HepG2 (cell line): ENCODE data around the gene ANKRD39. TPM values are rescaled to one million over a fixed set of nuclear protein-coding genes. Genes with fewer than 3 reads are reported as not detected.

Experiments
- BORCS8-MEF2B ChIP-seq: sonication (generic); formaldehyde crosslinking; IDR thresholded peaks from 2 replicates; pipeline ENCODE4 v1.8.0; 2022; ENCODE audit warnings: mild to moderate bottlenecking, missing genetic modification reagents
- CCAR2 ChIP-seq: fragments of 200-400 bp; formaldehyde crosslinking; optimal IDR thresholded peaks from 2 replicates; pipeline ENCODE3; 2018; ENCODE audit warnings: low read depth, mild to moderate bottlenecking, low read length, moderate library complexity
- CREB1 ChIP-seq, 2 experiments: fragments of 450-650 bp in 1 of 2; IDR thresholded peaks; 2 replicates each; pipeline ENCODE4 v1.6.1; 2016 to 2017; ENCODE audit warnings: control low read depth in 1 of 2, mild to moderate bottlenecking in 1 of 2, missing compliant biosample characterization in 1 of 2, missing genetic modification characterization in 1 of 2
- FOXA1 ChIP-seq, 2 experiments: fragments of 450-650 bp in 1 of 2; sonication (generic) in 1 of 2; formaldehyde crosslinking in 1 of 2; IDR thresholded peaks; 2 replicates each; pipeline versions ENCODE4 v1.4.0 to v1.6.1; 2016 to 2020; ENCODE audit warnings: missing genetic modification reagents in 1 of 2
- HNRNPH1 ChIP-seq: fragments of 200-400 bp; formaldehyde crosslinking; optimal IDR thresholded peaks from 2 replicates; pipeline ENCODE3; 2017; ENCODE audit warnings: mild to moderate bottlenecking, low read depth, low read length
- KLF12 ChIP-seq: sonication (generic); formaldehyde crosslinking; IDR thresholded peaks from 2 replicates; pipeline ENCODE4 v1.4.0; 2020; ENCODE audit warnings: missing genetic modification reagents, borderline replicate concordance
- RNF2 ChIP-seq: fragments of 450-650 bp; conservative IDR thresholded peaks from 2 replicates; pipeline ENCODE4 v1.6.1; 2016; ENCODE audit warnings: low read depth
- SALL1 ChIP-seq: sonication (generic); formaldehyde crosslinking; IDR thresholded peaks from 2 replicates; pipeline ENCODE4 v1.8.0; 2022; ENCODE audit warnings: mild to moderate bottlenecking, missing genetic modification reagents
- ZBTB4 ChIP-seq: sonication (generic); formaldehyde crosslinking; IDR thresholded peaks from 2 replicates; pipeline ENCODE4 v1.4.0; 2020; ENCODE audit warnings: missing genetic modification reagents, mild to moderate bottlenecking, borderline replicate concordance
- ZBTB40 ChIP-seq, 2 experiments: fragments of 450-650 bp in 1 of 2; sonication (generic) in 1 of 2; formaldehyde crosslinking in 1 of 2; IDR thresholded peaks; 2 replicates each; pipeline versions ENCODE4 v1.6.1 to v1.8.0; 2016 to 2022; ENCODE audit warnings: antibody characterized with exemption in 1 of 2, mild to moderate bottlenecking in 1 of 2, missing genetic modification reagents in 1 of 2
- ZNF367 ChIP-seq: sonication (generic); formaldehyde crosslinking; IDR thresholded peaks from 2 replicates; pipeline ENCODE4 v1.4.0; 2020; ENCODE audit warnings: missing genetic modification reagents, borderline replicate concordance
- ZNF44 ChIP-seq: sonication (generic); formaldehyde crosslinking; IDR thresholded peaks from 2 replicates; pipeline ENCODE4 v1.5.1; 2020; ENCODE audit warnings: mild to moderate bottlenecking, missing genetic modification reagents
- ZNF496 ChIP-seq: sonication (generic); formaldehyde crosslinking; IDR thresholded peaks from 2 replicates; pipeline ENCODE4 v1.8.1; 2023; ENCODE audit warnings: mild to moderate bottlenecking, moderate library complexity, missing genetic modification reagents; ENCODE audit not compliant: insufficient replicate concordance
- ZNF605 ChIP-seq: sonication (generic); formaldehyde crosslinking; IDR thresholded peaks from 2 replicates; pipeline ENCODE4 v1.8.0; 2022; ENCODE audit warnings: mild to moderate bottlenecking, missing genetic modification reagents
- ZNF672 ChIP-seq: sonication (generic); formaldehyde crosslinking; IDR thresholded peaks from 2 replicates; pipeline ENCODE4 v1.8.1; 2022; ENCODE audit warnings: missing genetic modification reagents
- polyA plus RNA-seq, 8 experiments: library from polyadenylated mRNA; depleted of rRNA in 3 of 8; stranded (reverse) in 7 of 8; unstranded in 1 of 8; fragments of >200 nt; fragmentation: Illumina TruSeq in 4 of 8; extraction: Trizol in 4 of 8; gene quantifications; 2 replicates each; pipeline versions ENCODE4 v1.2.1 to v1.2.3, GENCODE V29; 2011 to 2016; ENCODE audit warnings: low read depth in 4 of 8, missing spikeins in 1 of 8, mixed read lengths in 1 of 8; ENCODE audit not compliant: insufficient read depth in 1 of 8
- total RNA-seq, 5 experiments: library from RNA; depleted of rRNA; stranded (reverse); fragments of >200 nt; fragmentation: Illumina TruSeq; extraction: Trizol; gene quantifications; 2 replicates each; pipeline ENCODE4 v1.2.3, GENCODE V29; 2016; ENCODE audit warnings: low read depth in 1 of 5
- TF ChIP-seq, protein P1 (sequence below): sonication (generic); formaldehyde crosslinking; IDR thresholded peaks from 2 replicates; pipeline ENCODE4 v1.4.0; 2020; ENCODE audit warnings: missing genetic modification reagents

The ANKRD39 gene
- total and polyA plus RNA-seq, 2 of the 13 experiments (the other 11 are each of a cell fraction or from before 2014, with no cell fraction given) = 23.2 to 24.8 TPM

- TF ChIP-seq CREB1 (IDR thresholded peaks at IDR 0.05) = 0 out of 2 replicates have a peak, but pooled peaks have one; percentile 27
- no peak for TF ChIP-seq CREB1 (CRISPR knock-in tag; IDR thresholded peaks at IDR 0.05)
- TF ChIP-seq HNRNPH1 = no peak
- TF ChIP-seq BORCS8-MEF2B (CRISPR knock-in tag) = 0 out of 2 replicates have a peak, but pooled peaks have one; percentile 62
- TF ChIP-seq CCAR2 = no peak
- TF ChIP-seq ZNF672 (CRISPR knock-in tag) = no peak; the same call in 1 of the 2 replicates
- peak; percentile 87 for TF ChIP-seq SALL1 (CRISPR knock-in tag)
- TF ChIP-seq ZBTB4 (CRISPR knock-in tag) = no peak
- peak; percentile 62; the same call in 1 of the 2 replicates for TF ChIP-seq KLF12 (CRISPR knock-in tag)
- TF ChIP-seq, protein P1, sequence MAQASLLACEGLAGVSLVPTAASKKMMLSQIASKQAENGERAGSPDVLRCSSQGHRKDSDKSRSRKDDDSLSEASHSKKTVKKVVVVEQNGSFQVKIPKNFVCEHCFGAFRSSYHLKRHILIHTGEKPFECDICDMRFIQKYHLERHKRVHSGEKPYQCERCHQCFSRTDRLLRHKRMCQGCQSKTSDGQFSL = no peak
- TF ChIP-seq FOXA1 (IDR thresholded peaks at IDR 0.05) = no peak
- peak; percentile 77 for TF ChIP-seq FOXA1 (CRISPR knock-in tag; IDR thresholded peaks at IDR 0.05)
- no peak for TF ChIP-seq ZNF605 (CRISPR knock-in tag)
- no peak for TF ChIP-seq ZNF44
- no peak for TF ChIP-seq ZBTB40 (IDR thresholded peaks at IDR 0.05)
- 0 out of 2 replicates have a peak, but pooled peaks have one; percentile 52 for TF ChIP-seq ZBTB40 (CRISPR knock-in tag; IDR thresholded peaks at IDR 0.05)
- TF ChIP-seq ZNF496 = no peak
- peak; percentile 66; the same call in 1 of the 2 replicates for TF ChIP-seq ZNF367 (CRISPR knock-in tag)
- TF ChIP-seq RNF2 = no peak
Measured at GRCh38 chr2:96816127-96816835, 41.5 kb downstream of the ANKRD39 start, which contains the start of gene CNNM3 (continued).
